GM23338 (cell line): Measurements from ENCODE around the gene DTNBP1.

Source experiments
- EZH2 ChIP-seq: fragments of 200-600 bp; sonication (generic); IDR thresholded peaks from one replicate; pipeline ENCODE4 v1.8.0; 2017; ENCODE audit warnings: antibody characterized with exemption, mild to moderate bottlenecking, low read depth; ENCODE audit not compliant: unreplicated experiment
- TF ChIP-seq, protein P1 (sequence below), 2 experiments: fragments of 200-600 bp in 1 of 2; sonication (generic) in 1 of 2; conservative IDR thresholded peaks; 2 replicates each; pipeline versions ENCODE4 v1.5.1 to v1.6.1; 2016 to 2017; ENCODE audit warnings: antibody characterized with exemption in 2 of 2, low read depth in 2 of 2, mild to moderate bottlenecking in 2 of 2, moderate library complexity in 1 of 2
- TF ChIP-seq, protein P2 (sequence below): IDR thresholded peaks from one replicate; pipeline ENCODE4 v1.6.1; 2018; ENCODE audit warnings: antibody characterized with exemption; ENCODE audit not compliant: unreplicated experiment

DNA sequence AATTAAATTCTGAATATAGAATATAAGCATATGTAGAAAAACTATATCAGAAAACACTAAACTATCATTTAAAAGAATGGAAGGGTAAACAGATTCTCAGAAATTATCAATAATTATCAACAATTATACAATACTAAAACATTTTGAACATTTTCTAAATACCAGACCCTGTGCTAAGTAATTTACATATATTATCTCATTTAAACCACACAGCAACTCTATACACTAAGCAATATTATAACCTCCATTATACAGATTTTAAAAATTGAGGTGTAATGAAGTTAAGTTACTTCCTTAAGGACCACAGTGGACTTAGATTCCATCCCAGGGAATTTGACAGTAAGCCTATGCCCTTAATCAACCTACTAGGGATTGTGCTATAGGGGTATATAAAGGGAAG is 33.3 kb downstream of the DTNBP1 start:
- no peak for TF ChIP-seq EZH2
- TF ChIP-seq, protein P1, sequence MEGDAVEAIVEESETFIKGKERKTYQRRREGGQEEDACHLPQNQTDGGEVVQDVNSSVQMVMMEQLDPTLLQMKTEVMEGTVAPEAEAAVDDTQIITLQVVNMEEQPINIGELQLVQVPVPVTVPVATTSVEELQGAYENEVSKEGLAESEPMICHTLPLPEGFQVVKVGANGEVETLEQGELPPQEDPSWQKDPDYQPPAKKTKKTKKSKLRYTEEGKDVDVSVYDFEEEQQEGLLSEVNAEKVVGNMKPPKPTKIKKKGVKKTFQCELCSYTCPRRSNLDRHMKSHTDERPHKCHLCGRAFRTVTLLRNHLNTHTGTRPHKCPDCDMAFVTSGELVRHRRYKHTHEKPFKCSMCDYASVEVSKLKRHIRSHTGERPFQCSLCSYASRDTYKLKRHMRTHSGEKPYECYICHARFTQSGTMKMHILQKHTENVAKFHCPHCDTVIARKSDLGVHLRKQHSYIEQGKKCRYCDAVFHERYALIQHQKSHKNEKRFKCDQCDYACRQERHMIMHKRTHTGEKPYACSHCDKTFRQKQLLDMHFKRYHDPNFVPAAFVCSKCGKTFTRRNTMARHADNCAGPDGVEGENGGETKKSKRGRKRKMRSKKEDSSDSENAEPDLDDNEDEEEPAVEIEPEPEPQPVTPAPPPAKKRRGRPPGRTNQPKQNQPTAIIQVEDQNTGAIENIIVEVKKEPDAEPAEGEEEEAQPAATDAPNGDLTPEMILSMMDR (conservative IDR thresholded peaks at IDR 0.05; ENCODE audit: low read depth in 2 of 2): no peak
- TF ChIP-seq, protein P2, sequence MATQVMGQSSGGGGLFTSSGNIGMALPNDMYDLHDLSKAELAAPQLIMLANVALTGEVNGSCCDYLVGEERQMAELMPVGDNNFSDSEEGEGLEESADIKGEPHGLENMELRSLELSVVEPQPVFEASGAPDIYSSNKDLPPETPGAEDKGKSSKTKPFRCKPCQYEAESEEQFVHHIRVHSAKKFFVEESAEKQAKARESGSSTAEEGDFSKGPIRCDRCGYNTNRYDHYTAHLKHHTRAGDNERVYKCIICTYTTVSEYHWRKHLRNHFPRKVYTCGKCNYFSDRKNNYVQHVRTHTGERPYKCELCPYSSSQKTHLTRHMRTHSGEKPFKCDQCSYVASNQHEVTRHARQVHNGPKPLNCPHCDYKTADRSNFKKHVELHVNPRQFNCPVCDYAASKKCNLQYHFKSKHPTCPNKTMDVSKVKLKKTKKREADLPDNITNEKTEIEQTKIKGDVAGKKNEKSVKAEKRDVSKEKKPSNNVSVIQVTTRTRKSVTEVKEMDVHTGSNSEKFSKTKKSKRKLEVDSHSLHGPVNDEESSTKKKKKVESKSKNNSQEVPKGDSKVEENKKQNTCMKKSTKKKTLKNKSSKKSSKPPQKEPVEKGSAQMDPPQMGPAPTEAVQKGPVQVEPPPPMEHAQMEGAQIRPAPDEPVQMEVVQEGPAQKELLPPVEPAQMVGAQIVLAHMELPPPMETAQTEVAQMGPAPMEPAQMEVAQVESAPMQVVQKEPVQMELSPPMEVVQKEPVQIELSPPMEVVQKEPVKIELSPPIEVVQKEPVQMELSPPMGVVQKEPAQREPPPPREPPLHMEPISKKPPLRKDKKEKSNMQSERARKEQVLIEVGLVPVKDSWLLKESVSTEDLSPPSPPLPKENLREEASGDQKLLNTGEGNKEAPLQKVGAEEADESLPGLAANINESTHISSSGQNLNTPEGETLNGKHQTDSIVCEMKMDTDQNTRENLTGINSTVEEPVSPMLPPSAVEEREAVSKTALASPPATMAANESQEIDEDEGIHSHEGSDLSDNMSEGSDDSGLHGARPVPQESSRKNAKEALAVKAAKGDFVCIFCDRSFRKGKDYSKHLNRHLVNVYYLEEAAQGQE: no peak
